ENCODE measurements around the gene RALGPS1. TPM values are rescaled to one million over a fixed set of nuclear protein-coding genes. Genes with fewer than 3 reads are reported as not detected.

Gene RALGPS1
- total and polyA plus RNA-seq, 2 of the 13 experiments (the other 11 are each of a cell fraction or from before 2014, with no cell fraction given) = 3.7 to 6.5 TPM

DNA sequence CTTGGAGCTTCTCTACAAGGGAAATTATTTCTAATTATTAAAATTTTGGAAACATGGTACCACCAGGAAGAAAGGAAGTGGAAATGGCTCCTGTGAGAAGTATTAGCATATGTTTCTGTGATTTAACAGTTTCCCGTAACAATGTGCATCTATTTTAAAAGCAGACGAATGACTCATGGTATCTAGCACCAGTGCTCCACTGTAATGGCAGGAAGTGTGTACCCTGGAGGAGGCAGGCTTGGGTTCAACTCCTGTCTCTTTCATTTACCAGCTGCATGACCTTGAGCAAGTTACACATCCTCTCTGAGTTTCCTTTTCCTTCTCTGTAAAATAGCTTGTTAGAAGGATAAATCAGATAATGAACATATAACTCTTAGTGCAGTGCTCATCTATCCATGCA, 248.8 kb downstream of the RALGPS1 start (continued):
- 0 out of 2 replicates have a peak, but pooled peaks have one; percentile 37 for TF ChIP-seq MED1 (CRISPR knock-in tag; IDR thresholded peaks at IDR 0.05)
- no peak for TF ChIP-seq NCOR1 (IDR thresholded peaks at IDR 0.05; ENCODE audit: borderline replicate concordance, low read length)
- TF ChIP-seq, protein P1, sequence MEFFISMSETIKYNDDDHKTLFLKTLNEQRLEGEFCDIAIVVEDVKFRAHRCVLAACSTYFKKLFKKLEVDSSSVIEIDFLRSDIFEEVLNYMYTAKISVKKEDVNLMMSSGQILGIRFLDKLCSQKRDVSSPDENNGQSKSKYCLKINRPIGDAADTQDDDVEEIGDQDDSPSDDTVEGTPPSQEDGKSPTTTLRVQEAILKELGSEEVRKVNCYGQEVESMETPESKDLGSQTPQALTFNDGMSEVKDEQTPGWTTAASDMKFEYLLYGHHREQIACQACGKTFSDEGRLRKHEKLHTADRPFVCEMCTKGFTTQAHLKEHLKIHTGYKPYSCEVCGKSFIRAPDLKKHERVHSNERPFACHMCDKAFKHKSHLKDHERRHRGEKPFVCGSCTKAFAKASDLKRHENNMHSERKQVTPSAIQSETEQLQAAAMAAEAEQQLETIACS (CRISPR knock-in tag; IDR thresholded peaks at IDR 0.05) = no peak
- TF ChIP-seq SAP130 (CRISPR knock-in tag; IDR thresholded peaks at IDR 0.05; ENCODE audit: low read depth) = peak; percentile 64
- TF ChIP-seq, protein P2, sequence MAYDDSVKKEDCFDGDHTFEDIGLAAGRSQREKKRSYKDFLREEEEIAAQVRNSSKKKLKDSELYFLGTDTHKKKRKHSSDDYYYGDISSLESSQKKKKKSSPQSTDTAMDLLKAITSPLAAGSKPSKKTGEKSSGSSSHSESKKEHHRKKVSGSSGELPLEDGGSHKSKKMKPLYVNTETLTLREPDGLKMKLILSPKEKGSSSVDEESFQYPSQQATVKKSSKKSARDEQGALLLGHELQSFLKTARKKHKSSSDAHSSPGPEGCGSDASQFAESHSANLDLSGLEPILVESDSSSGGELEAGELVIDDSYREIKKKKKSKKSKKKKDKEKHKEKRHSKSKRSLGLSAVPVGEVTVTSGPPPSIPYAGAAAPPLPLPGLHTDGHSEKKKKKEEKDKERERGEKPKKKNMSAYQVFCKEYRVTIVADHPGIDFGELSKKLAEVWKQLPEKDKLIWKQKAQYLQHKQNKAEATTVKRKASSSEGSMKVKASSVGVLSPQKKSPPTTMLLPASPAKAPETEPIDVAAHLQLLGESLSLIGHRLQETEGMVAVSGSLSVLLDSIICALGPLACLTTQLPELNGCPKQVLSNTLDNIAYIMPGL (CRISPR knock-in tag; IDR thresholded peaks at IDR 0.05; ENCODE audit: borderline replicate concordance in 1 of 2, low read depth in 1 of 2) = no peak
- TF ChIP-seq ZNF660 (CRISPR knock-in tag; IDR thresholded peaks at IDR 0.05; ENCODE audit: borderline replicate concordance, low read depth) = no peak
- no peak for TF ChIP-seq DNMT1 (CRISPR knock-in tag; IDR thresholded peaks at IDR 0.05)
- no peak for TF ChIP-seq POLR2G (IDR thresholded peaks at IDR 0.05; ENCODE audit: low read depth, low read length)
- TF ChIP-seq ZNF768 (CRISPR knock-in tag; IDR thresholded peaks at IDR 0.05) = no peak
- no peak for TF ChIP-seq TOPORS (CRISPR knock-in tag; IDR thresholded peaks at IDR 0.05)
- TF ChIP-seq RFXANK (CRISPR knock-in tag; IDR thresholded peaks at IDR 0.05) = no peak
- TF ChIP-seq, protein P3, sequence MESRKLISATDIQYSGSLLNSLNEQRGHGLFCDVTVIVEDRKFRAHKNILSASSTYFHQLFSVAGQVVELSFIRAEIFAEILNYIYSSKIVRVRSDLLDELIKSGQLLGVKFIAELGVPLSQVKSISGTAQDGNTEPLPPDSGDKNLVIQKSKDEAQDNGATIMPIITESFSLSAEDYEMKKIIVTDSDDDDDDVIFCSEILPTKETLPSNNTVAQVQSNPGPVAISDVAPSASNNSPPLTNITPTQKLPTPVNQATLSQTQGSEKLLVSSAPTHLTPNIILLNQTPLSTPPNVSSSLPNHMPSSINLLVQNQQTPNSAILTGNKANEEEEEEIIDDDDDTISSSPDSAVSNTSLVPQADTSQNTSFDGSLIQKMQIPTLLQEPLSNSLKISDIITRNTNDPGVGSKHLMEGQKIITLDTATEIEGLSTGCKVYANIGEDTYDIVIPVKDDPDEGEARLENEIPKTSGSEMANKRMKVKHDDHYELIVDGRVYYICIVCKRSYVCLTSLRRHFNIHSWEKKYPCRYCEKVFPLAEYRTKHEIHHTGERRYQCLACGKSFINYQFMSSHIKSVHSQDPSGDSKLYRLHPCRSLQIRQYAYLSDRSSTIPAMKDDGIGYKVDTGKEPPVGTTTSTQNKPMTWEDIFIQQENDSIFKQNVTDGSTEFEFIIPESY (CRISPR knock-in tag; IDR thresholded peaks at IDR 0.05) = no peak
- no peak for TF ChIP-seq CCDC6 (CRISPR knock-in tag; IDR thresholded peaks at IDR 0.05)
- no peak for TF ChIP-seq CHD2 (IDR thresholded peaks at IDR 0.05; ENCODE audit: low read depth, low read length)
- no peak for TF ChIP-seq JARID2 (CRISPR knock-in tag; IDR thresholded peaks at IDR 0.05; ENCODE audit: insufficient replicate concordance)
- no peak for TF ChIP-seq NAIF1 (CRISPR knock-in tag; IDR thresholded peaks at IDR 0.05; ENCODE audit: borderline replicate concordance)
- 0 out of 2 replicates have a peak, but pooled peaks have one; percentile 21 for TF ChIP-seq GABPB1 (CRISPR knock-in tag; IDR thresholded peaks at IDR 0.05)
- TF ChIP-seq ZNF790 (CRISPR knock-in tag; IDR thresholded peaks at IDR 0.05; ENCODE audit: borderline replicate concordance) = no peak
- TF ChIP-seq, protein P4, sequence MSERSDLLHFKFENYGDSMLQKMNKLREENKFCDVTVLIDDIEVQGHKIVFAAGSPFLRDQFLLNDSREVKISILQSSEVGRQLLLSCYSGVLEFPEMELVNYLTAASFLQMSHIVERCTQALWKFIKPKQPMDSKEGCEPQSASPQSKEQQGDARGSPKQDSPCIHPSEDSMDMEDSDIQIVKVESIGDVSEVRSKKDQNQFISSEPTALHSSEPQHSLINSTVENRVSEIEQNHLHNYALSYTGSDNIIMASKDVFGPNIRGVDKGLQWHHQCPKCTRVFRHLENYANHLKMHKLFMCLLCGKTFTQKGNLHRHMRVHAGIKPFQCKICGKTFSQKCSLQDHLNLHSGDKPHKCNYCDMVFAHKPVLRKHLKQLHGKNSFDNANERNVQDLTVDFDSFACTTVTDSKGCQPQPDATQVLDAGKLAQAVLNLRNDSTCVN (CRISPR knock-in tag; IDR thresholded peaks at IDR 0.05; ENCODE audit: borderline replicate concordance) = no peak
- no peak for TF ChIP-seq HNRNPL (IDR thresholded peaks at IDR 0.05; ENCODE audit: low read depth, low read length)
- TF ChIP-seq GATA4 (IDR thresholded peaks at IDR 0.05; ENCODE audit: borderline replicate concordance, low read depth) = no peak

Data from HepG2 (cell line).